ENCODE results near the gene ALKBH3. TPM values are rescaled to one million over a fixed set of nuclear protein-coding genes. Genes with fewer than 3 reads are reported as not detected.

The ALKBH3 gene
- total RNA-seq, 1 experiment from 2014 or later = 13.3 TPM

GRCh38 chr11:43969543-43969942 is 88.9 kb downstream of the ALKBH3 start:
- H3K4me1 Mint-ChIP-seq = no peaks in the 10 kb centered on the region
- H3K27ac Mint-ChIP-seq = peak overlapping the region; percentile 45; the same call in 1 of the 2 replicates
- CTCF ChIA-PET = interaction anchor here (1.2 to 1.6 kb wide), 2 partner anchors 23 to 25 kb away, joined by 4 to 7 read pairs; no protein-coding TSS in a partner anchor
- no peak for DNase-seq (ENCODE audit: low spot score)
- H3K4me3 Mint-ChIP-seq = no peak overlapping the region
- H3K27me3 Mint-ChIP-seq (ENCODE audit: low read depth) = no peaks in the 10 kb centered on the region
- peaks cover 25% of the 10 kb centered on the region for H3K9me3 Mint-ChIP-seq
- H3K36me3 Mint-ChIP-seq = peaks cover under 1% of the 10 kb centered on the region; the same call in 1 of the 2 replicates
- POLR2A ChIA-PET = interaction anchor here (0.7 kb wide), 1 partner anchor 37 kb away, joined by 3 read pairs; no protein-coding TSS in a partner anchor
- no peak for ATAC-seq
- TF ChIP-seq MXD4 (CRISPR knock-in tag; IDR thresholded peaks at IDR 0.05; ENCODE audit: borderline replicate concordance) (no peak), JUN (CRISPR knock-in tag; IDR thresholded peaks at IDR 0.05) (no peak), ZBTB43 (CRISPR knock-in tag; IDR thresholded peaks at IDR 0.05) (no peak), RELA (CRISPR knock-in tag; IDR thresholded peaks at IDR 0.05; ENCODE audit: borderline replicate concordance) (no peak), FOXK1 (CRISPR knock-in tag; IDR thresholded peaks at IDR 0.05) (no peak), ZNF532 (CRISPR knock-in tag; IDR thresholded peaks at IDR 0.05; ENCODE audit: borderline replicate concordance) (no peak), JAZF1 (CRISPR knock-in tag; IDR thresholded peaks at IDR 0.05) (no peak)

Other genes starting within 250 kb of the ALKBH3 start
- gene HSD17B12, start 200.1 kb upstream of the ALKBH3 start, total RNA-seq (2021) = 143 to 149 TPM (median 149 TPM) in 3 replicates
- gene C11orf96, start 61.8 kb downstream of the ALKBH3 start, total RNA-seq (2021) = 2.9 to 3.2 TPM (median 2.9 TPM) in 3 replicates
- gene ACCSL, start 167.2 kb downstream of the ALKBH3 start, total RNA-seq (2021) = not detected in 3 replicates
- gene ACCS, start 185.4 kb downstream of the ALKBH3 start, total RNA-seq (2021) = 10.5 to 14.5 TPM (median 13.9 TPM) in 3 replicates
- 36.4 to 39.1 TPM (median 38.6 TPM) in 3 replicates for gene EXT2, start 214.8 kb downstream of the ALKBH3 start, total RNA-seq (2021)

Measured in WTC11 (cell line).